Smooth muscle cell (in vitro differentiated cells): Measurements from ENCODE around the gene SDS. TPM values are rescaled to one million over a fixed set of nuclear protein-coding genes. Genes with fewer than 3 reads are reported as not detected.

Experiments
- DNase-seq: peaks from one replicate; lab custom pipeline; 2025; ENCODE audit not compliant: unreplicated experiment; lab: John Stamatoyannopoulos, UW
- H2AFZ ChIP-seq: fragments of 200-600 bp; sonication (generic); 2 replicates; pipeline ENCODE4 v1.6.0; 2016; ENCODE audit warnings: antibody characterized with exemption, low read depth, mild to moderate bottlenecking
- H3F3A ChIP-seq: fragments of 200-600 bp; sonication (generic); 2 replicates; pipeline ENCODE4 v1.6.0; 2017; ENCODE audit warnings: antibody characterized with exemption, low read depth
- H3K27ac ChIP-seq: fragments of 200-600 bp; sonication (generic); 2 replicates; pipeline ENCODE4 v1.5.1; 2016; ENCODE audit warnings: low read depth, mild to moderate bottlenecking
- H3K27me3 ChIP-seq: fragments of 200-600 bp; sonication (generic); 2 replicates; pipeline ENCODE4 v1.6.1; 2016; ENCODE audit warnings: low read depth, mild to moderate bottlenecking
- H3K36me3 ChIP-seq: fragments of 200-600 bp; sonication (generic); 2 replicates; pipeline ENCODE4 v1.5.1; 2016; ENCODE audit warnings: low read depth
- H3K4me1 ChIP-seq: fragments of 200-600 bp; sonication (generic); 2 replicates; pipeline ENCODE4 v1.5.1; 2016; ENCODE audit warnings: low read depth
- H3K4me2 ChIP-seq: fragments of 200-600 bp; sonication (generic); 2 replicates; pipeline ENCODE4 v1.6.0; 2016; ENCODE audit warnings: mild to moderate bottlenecking
- H3K4me3 ChIP-seq: fragments of 200-600 bp; sonication (generic); 2 replicates; pipeline ENCODE4 v1.5.1; 2016; ENCODE audit warnings: mild to moderate bottlenecking
- H3K79me2 ChIP-seq: fragments of 200-600 bp; sonication (generic); 2 replicates; pipeline ENCODE4 v1.6.0; 2016; ENCODE audit warnings: low read depth, mild to moderate bottlenecking
- H3K9ac ChIP-seq: fragments of 200-600 bp; sonication (generic); 2 replicates; pipeline ENCODE4 v1.6.0; 2016; ENCODE audit warnings: low read depth
- H3K9me3 ChIP-seq: fragments of 200-600 bp; sonication (generic); replicated peaks from 2 replicates; pipeline ENCODE4 v1.5.1; 2016; ENCODE audit warnings: low read depth
- H4K20me1 ChIP-seq: fragments of 200-600 bp; sonication (generic); 2 replicates; pipeline ENCODE4 v1.6.0; 2016; ENCODE audit warnings: low read depth
- CTCF ChIP-seq: fragments of 200-600 bp; sonication (generic); IDR thresholded peaks from 2 replicates; pipeline ENCODE4 v1.5.1; 2017; ENCODE audit warnings: borderline replicate concordance, mild to moderate bottlenecking, antibody characterized with exemption; ENCODE audit not compliant: insufficient read depth, poor library complexity, severe bottlenecking
- WGBS: methylation state at CpG from one replicate; pipeline ENCODE4 v1.1.7; 2016; ENCODE audit warnings: low lambda C conversion rate; 5-methylcytosine and 5-hydroxymethylcytosine counted together
- polyA plus RNA-seq: library from polyadenylated mRNA; unstranded; fragments of >200 nt; fragmentation: Nextera tagmentation; extraction: Ambion mirVana; gene quantifications from 2 replicates; pipeline ENCODE4 v1.2.1, GENCODE V29; 2016
- total RNA-seq: library from RNA; depleted of rRNA; stranded (reverse); fragments of >200 nt; gene quantifications from 2 replicates; pipeline ENCODE4 v1.2.3, GENCODE V29; 2014

The SDS gene
- total and polyA plus RNA-seq, 2 experiments from 2014 or later: not detected

GRCh38 chr12:113391145-113391544 lies 12.5 kb downstream of the SDS start:
- WGBS: 94% methylated on average over 3 of the region's 3 CpGs
- Histone ChIP-seq H3K9ac (no peak overlapping the region), H3K9me3 (no peaks in the 10 kb centered on the region)

GRCh38 chr12:113390064-113391043 lies 13.3 kb downstream of the SDS start:
- Histone ChIP-seq H3K9ac (no peak overlapping the region), H3K27ac (no peak overlapping the region), H3F3A (no peaks in the 10 kb centered on the region), H3K4me1 (no peaks in the 10 kb centered on the region), H3K36me3 (no peaks in the 10 kb centered on the region), H3K9me3 (no peaks in the 10 kb centered on the region), H2AFZ (no peak overlapping the region), H4K20me1 (no peaks in the 10 kb centered on the region), H3K27me3 (no peaks in the 10 kb centered on the region), H3K79me2 (no peaks in the 10 kb centered on the region), H3K4me2 (no peak overlapping the region), H3K4me3 (no peak overlapping the region)
- no peak for TF ChIP-seq CTCF
- DNase-seq: no peak
- 96% methylated on average over 6 of the region's 6 CpGs for WGBS

More at GRCh38 chr12:113391145-113391544, 12.5 kb downstream of the SDS start:
- Histone ChIP-seq H3K27ac (no peak overlapping the region), H2AFZ (no peak overlapping the region), H3F3A (no peaks in the 10 kb centered on the region), H3K4me1 (no peaks in the 10 kb centered on the region), H3K27me3 (no peaks in the 10 kb centered on the region), H3K36me3 (no peaks in the 10 kb centered on the region), H3K79me2 (no peaks in the 10 kb centered on the region), H4K20me1 (no peaks in the 10 kb centered on the region), H3K4me3 (no peak overlapping the region), H3K4me2 (no peak overlapping the region)
- no peak for DNase-seq
- no peak for TF ChIP-seq CTCF

GRCh38 chr12:113388351-113388750 lies 15.3 kb downstream of the SDS start:
- no peak overlapping the region for H2AFZ ChIP-seq
- DNase-seq: no peak
- H3K9ac ChIP-seq: no peak overlapping the region
- H3K79me2 ChIP-seq: no peaks in the 10 kb centered on the region
- WGBS: 98% methylated on average over 14 of the region's 14 CpGs
- H3K4me2 ChIP-seq: no peak overlapping the region
- H3K27ac ChIP-seq: no peak overlapping the region
- H3F3A ChIP-seq: no peaks in the 10 kb centered on the region
- no peak for TF ChIP-seq CTCF
- no peak overlapping the region for H3K4me3 ChIP-seq
- H3K27me3 ChIP-seq: no peaks in the 10 kb centered on the region
- no peaks in the 10 kb centered on the region for H3K4me1 ChIP-seq
- no peaks in the 10 kb centered on the region for H4K20me1 ChIP-seq
- no peaks in the 10 kb centered on the region for H3K36me3 ChIP-seq
- H3K9me3 ChIP-seq: no peaks in the 10 kb centered on the region
